GM21360 (cell line): ENCODE measurements around the gene SLC35E1.

Experiments
- ATAC-seq: cut with Tn5 transposase; IDR thresholded peaks from one replicate; pipeline ENCODE4 v1.9.1; 2021; ENCODE audit warnings: mild to moderate bottlenecking, moderate library complexity; ENCODE audit not compliant: unreplicated experiment

Gene SLC35E1

DNA sequence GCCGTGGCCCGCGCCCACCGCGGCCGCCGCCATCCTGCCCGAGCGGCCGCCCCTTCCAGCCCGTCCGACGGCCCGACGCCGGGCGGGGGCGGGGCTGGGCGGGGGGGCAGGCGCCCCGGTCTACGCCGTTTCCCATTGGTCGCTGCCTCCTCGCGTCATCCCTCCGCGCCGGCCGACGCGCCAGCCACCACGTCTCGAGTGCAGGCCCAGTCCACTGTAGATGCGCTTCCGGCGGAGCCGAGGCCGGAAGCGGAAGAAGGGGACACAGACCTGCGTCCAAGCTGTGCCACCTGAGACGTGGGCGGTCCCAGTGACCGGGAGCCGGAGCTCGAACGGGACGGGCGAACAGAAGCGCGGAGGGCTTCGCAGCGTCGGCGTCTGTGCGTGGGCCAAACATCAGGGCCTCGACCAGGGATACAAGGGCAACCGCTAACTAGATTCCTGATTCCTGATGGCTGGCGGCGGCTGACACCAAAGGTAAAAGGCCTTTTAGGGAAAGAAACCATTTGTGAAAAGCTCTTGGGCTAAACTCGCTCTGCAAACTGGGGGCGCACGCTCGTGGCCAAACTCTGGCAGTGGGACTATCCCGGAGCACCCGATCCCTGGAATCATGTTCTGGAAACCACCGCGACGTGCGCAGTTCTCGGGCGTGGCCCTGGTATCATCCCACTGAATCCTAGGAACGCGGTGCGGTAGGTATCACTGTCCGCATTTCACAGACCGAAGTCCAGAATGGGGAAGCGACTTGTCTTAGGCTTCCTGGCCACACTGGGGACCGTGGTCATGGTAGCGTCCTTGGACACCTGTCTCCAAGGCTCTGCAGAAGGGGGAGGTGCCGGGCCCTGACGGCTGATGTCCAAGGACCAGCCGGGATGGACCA is at the start of gene SLC35E1:
SLC35E1 (minus strand) TSS at position 84 of the 880 bp plus-strand sequence; CDS start at position 33, 51 bp downstream.
- peak; percentile 67 for ATAC-seq

DNA sequence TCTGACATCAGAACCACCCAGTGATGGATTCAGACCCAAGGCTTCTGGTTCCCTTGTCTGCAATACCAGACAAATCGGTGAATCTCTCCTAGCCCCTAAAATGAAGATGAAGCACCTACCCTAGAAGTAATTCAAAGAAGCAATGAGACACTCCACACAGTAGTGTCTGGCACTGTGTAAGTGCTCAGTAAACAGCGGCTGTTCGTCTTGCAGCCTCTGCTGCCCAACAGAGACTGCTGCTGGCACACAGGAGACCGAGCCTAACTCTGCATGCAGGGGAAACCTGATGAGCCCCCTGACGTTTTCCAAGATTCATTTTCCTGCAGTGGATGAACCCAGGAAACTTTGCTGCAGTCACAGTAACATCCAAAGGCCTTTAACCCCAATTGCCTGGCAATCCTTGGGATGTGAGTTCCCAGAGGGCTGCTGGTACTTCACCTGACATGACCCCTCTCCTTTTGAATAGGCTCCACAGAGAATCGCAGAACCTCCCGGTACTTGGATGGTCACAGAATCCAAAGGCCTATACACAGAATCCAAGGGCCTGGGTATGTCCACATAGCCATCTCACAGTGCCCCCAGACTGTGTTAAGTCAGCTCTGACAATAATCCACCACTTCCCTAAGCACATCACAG is 49.1 kb upstream of the SLC35E1 start:
- ATAC-seq, result no peak

DNA sequence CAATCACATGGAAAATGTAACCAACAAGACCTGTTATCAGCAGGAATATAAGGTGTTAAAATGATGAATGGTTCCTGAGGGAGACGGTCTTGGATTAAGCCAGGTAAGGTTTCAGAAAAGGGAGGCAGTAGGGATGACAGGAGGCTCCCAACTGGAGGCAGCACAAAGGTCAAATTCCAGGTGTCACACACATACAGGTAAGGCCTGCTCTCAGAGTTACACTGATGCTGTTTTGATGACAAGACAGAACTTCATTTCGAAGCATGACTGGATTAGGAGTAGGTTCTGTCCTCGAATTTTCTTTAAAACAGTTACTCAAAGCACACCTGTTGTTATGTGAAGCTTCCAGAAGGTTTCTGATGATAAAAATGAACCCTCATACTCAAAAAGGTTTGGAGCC is 48.4 kb upstream of the SLC35E1 start:
- no peak for ATAC-seq

DNA sequence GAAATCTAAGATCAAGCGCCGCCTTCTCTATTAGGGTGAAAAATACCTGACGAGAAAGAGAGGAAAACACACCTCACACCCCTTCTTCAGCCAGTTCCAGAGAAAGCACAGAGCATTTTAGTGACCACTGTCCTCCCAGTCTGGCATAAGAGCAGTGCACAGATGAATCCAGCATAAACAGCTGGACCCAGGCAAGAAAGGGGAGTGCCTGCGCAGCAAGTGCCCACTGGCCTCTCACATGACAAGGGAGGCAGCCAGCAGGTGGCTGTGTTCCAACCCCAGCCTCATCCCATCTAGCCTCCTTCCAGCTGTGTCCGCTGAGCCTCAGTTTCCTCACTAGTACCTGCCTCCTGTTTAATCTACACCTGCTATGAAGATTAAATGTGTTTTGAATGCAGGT is 47.8 kb upstream of the SLC35E1 start:
- no peak for ATAC-seq

DNA sequence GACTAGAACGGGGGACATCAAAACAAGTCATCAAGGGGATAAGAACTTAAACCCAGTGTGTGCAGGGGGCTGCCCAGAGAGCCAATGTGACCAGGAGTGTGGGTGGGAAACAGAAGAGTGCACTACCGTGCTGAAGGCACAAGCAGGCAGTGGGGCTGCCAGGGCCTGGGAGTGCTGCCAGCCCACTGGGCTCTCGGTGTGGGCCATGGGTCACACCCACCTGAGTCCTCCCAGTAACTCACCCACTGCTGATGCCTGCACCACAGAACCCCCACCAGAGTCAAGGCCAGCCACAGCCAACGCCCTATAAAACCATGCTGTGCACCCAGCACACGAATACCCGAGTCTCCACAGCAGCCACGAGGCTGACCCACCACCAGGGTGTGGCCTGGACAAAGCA is 47.2 kb upstream of the SLC35E1 start:
- no peak for ATAC-seq

DNA sequence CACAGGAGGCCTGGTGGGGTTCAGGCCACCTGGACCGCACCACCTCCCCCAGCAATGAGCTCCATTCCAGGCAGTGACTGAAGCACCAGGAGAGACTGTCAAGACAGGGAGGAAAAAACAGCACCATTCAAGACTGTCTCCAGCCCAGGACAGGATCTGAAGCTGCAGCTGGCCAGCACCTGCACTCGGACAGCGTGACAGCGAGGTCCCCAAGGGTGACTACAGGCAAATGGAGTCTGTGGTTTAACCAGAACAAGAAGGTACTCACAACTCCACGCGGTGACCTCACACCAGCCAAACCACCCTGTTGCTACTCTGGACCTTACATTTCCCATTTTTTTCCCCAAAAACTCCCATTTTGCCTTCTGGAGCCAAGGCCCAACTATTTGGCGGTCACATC is 46.0 kb upstream of the SLC35E1 start:
- no peak for ATAC-seq

DNA sequence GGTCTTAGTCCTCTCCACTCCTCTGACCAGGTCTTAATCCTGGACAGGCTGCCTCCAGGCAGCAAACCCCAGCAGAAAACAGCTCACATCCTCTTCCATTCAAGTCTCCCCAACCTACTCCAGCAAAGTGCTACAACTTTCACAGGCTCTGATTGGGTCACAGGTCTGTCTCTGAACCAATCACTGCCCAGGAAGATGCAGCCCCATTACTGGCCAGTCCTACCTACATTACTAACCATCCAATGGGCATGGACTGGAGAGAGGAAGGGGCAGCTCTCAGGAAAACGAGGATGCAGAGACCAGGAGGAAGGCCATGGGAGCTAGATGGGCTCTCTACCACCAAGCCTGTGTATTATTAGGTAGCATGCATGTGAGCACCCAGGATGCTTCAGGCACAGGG is 43.6 kb upstream of the SLC35E1 start:
- no peak for ATAC-seq

DNA sequence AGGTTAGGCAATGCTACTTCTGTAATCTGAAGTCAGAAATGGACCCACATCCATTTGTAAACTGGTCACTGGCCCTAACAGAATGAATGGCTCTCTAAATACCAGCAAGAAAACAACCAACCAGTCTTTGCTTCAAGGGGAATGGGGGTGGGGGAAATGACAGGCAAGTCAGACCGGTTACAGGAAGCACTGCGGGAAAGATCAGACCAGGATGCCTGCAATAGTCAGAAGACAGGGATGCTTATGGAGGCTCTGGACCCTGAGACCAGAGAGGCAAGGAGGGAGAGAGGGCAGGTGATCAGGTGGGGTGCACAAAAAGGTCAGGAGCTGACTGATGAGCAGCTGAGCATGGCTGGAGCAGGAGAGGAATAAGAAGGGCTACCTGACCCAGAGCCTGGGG is 42.7 kb upstream of the SLC35E1 start:
- no peak for ATAC-seq

DNA sequence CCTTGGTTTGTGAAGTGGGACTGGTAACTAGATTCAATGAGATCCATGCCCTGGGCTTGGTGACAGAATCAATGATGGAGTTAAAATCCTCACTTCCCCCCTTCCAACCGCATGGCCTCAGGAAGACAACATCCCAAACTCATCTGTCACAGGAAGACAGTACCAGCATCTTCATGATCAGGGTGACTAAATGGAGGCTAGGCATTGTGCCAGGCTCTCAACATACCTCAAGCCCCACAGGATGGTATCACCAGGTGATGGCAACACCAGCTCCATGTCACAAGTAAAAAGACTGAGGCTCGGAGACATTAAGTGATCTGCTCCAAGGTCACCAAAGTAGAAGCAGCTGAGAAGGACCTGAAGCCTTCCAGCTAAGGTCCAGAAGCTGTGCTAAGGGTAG is 41.6 kb upstream of the SLC35E1 start:
- ATAC-seq, result no peak

DNA sequence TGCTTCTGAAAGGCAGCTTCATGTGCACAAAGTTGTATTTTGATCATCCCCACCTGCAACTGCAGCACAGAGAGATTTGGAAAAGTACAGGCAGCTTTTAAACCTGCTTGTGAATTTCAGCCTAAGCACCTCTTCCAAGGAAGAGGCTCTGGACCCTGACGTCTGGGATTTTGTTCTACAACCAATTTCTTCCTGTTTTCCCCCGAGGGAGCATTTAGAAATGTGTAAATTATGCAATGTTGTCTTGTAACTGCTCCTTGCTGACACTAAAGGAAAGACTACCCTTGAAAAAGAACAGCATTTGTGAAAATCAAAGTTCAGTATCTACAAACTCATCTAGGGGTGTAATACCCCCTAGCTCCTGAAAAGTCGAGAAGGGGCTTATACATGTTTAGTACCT is 40.4 kb upstream of the SLC35E1 start:
- no peak for ATAC-seq

DNA sequence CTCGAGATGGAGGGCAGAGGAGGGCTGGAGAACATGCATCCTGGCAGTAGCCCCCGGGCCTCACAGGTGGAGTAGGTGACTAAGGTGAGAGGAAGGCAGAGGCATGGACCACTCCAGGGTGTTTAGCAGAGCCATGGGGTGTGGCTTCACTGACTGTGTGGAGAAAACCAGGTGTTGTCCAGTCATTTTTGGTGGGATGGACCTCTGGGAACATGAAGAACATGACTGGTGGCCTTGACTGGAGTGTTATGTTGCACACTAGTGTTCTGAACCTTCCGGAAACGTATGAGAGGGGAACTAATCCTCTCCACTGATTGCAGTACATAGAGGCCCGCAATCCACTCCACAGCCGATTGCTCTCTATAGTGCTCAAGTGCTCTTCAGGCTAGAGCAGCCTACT is 38.9 kb upstream of the SLC35E1 start:
- ATAC-seq, result no peak

DNA sequence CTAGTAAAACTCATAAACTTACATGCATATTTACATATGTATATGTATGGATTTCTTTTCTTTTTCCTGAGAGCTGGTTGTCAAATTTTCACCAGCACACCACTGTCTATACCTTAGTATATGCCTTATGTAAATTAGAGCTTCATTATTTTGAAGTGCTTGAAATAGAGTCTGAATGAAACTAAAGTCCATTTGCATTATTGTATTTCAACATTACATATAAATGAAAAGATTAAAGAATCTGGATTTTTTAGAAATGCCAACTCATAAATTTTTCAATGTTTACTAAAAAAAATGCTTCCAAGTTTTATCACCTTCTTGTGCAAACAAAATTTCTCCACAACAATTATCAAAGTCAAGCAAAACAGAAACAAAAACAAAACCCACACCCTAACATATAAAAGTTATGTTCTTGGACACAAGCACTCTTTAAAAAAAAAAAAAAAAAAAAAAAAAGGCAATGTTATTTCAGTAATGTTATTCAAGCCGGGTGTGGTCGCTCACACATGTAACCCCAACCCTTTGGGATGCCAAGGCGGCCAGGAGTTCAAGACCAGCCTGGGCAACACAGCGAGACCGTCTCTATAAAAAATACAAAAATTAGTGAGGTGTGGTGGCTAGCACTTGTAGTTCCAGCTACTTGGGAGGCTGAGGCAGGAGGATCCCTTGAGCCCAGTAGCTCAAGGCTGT is 37.4 kb upstream of the SLC35E1 start:
- ATAC-seq, result no peak

DNA sequence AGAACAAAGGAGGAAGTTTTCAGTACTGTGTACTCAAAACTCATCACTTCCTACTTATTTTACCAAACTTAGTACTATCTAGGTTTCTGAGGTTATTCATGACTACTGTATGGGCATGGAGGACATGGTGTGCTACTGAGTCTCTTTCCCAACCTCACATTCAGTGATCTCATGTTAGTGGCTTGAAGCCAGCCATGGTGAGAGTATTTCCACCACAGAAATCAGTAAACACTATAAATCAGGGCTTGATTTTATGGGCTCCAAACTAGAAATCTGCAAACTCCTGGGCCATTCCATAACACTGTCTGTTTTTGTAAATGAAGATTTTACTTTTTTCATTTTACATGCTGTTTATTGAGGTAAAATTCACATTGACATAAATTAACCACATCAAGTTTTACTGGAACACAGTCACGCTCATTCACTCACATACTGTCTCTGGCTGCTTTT is 36.1 kb upstream of the SLC35E1 start:
- ATAC-seq, result no peak

DNA sequence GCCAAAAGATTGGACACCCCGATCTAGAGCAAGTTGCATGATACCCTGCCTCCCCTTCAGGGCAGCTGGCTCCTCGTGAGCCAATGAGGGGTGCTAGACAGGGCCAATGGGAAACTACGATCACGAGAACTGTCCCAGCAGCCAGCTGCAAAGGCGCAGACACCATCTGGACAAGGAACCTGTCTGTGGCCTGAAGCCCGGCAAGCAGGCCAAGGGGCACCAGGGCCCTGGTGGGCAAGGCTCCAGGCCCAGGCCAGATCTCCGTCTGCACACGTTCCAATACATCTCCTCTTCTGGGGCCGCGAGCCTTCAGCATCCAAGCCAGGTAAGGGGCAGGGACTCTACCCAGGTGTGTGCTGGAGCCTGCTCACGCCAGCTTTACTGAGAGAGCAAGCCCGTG is 35.6 kb upstream of the SLC35E1 start:
- ATAC-seq, result no peak

DNA sequence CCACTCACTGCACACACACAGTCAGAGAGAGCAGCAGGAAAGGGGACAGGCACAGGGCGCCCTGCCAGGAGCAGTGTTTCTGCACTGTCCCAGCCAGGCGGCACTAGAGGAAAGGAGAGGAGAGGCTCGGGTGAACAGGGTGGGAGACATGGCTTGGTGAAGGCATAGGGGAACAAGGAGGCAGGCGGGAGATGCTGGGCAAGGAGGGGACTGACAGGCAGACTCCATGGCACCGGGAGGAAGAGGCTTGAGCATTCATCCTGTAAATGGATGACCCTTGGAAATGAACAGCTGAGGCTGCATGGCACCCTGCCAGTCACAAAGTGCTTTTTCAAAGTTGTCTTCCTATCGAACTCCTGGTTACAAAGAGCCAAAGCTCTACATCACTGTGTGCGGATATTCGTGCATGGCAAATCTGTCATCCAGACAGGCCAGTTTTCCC is 33.4 kb upstream of the SLC35E1 start:
- ATAC-seq, result no peak

DNA sequence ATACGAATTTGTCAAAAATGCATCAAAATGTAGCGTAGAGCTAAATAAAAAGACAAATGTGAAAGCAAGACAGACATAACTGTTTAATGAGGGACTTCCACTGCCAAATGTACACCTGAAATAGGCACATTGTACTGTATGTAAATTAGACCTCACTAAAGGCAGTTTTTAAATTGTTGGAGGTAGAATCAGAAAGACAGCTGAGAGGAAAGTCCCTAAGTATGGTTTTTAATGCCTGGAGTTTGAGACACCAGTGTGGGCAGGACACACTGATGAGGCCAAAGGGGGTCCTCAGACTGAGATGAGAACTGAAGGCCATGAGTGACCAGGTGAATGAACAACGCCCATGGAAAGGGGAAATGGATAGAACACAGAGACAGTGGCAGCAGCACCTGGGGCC is 32.9 kb upstream of the SLC35E1 start:
- no peak for ATAC-seq

DNA sequence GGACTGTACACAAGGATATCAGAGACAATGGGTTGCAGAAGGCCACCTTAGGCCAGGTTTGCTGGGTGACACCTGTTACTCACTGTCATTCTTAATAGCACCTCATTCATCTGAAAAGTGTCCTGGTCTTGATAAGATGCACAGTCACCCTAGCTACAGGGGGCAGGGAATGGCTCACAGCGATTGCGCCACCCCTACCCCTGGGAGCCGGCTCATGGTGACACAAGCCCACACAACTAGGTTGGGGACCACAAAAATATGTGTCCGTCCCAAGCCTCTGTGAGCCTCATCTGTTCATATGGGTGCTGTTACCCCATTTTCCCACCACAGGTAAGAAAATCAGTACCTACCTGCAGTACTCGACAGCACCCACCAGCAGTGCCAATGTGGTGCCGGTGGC is 32.4 kb upstream of the SLC35E1 start:
- ATAC-seq, result no peak

DNA sequence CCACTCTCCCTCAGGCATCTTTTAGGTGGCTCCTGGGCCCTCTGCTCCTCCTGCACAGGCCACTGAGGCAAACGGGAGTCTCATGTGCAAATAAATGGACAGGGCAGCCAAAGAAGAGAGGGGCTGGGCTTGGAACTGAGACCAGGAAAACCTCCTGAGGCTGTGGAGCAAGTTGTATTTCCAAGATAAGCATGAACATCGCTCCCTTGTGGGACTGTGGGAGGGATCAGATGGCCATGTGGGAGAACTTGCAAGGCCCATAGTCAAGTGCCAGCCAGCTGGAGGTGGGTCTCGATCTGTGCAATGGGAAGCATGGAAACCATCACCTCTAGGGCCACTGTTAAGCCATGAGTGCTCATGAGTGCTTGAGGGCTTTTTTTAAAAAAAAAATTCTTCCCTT is 30.9 kb upstream of the SLC35E1 start:
- ATAC-seq, result no peak

DNA sequence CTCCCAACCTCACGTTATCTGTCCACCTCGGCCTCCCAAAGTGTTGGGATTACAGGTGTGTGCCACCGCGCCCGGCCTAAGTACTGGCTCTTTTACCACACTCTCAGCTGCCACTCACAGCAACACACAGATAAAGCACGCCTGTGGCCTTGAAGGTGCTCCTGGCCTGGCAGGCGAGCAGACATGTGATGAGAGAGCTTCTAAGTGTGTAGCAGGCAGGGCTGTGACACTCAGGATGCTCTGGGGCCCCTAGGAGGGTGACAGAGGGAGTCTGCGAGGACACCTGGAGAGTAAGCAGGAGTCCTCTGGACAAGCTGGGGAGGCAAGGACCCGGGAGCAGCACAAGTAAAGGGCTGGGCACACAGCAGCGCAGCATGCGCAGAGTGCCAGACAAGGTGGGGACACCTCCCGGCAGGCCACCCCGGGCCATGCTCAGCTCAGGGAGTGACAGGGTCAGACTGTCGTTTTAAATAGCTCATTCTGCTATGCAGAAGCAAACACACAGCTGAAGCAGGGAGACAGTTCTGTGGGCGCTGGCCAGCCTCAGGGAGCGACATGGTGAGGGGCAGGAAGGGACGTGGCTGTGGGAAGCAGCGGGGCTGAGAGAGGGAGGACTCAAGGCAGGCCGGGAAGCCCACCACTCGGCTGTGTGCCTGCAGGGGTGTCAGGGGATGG is 29.3 kb upstream of the SLC35E1 start:
- ATAC-seq, result no peak

DNA sequence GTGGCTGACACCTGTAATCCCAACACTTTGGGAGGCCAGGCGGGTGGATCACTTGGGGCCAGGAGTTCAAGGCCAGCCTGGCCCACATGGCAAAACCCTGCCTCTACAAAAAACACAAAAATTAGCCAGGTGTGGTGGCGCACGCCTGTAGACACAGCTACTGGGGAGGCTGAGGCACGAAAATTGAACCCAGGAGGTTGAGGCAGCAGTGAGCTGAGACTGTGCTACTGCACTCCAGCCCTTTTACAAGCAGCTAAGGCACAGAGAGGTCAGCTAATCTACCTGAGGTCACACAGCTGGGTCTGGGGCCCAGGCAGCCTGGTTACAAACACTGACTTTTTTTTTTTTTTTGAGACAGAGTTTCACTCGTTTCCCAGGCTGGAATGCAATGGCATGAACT is 28.6 kb upstream of the SLC35E1 start:
- no peak for ATAC-seq

DNA sequence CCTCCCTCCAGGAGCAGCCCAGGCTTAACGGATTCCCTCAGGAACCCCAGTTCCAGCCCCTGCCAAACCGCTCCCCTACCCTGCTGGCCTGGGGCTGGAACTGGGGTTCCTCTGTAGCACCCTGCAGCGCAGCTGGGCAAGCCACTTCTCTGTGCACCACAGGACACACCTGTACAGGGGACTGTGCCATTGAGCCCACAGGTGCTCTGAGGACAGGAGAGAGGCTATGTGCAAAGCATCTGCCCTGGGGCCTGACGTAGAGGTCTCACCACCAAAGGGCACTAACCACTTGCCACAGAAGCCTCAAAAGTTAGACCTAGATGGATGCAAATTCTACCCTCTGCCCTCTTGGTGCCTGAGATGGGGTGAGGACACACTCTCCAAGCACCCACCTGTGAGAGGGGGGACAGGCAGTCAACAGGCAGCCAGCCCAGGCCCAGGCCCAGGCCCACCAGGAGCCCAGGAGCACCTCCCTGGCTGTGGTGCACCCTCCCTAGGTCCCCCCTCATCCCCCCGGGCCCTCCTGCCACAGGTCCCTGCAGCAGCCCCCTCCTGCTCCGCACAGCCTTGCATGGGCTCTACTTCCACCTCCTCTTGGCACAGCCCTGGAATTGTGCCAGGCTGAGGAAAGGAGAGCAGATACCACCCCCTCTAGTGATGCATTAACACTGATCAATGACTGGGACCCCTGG is 27.6 kb upstream of the SLC35E1 start:
- no peak for ATAC-seq
